DMS153 treated with DMSO at 0.1 percent for 48 hours (cell line): Measurements from ENCODE around the gene ERC2.

ENCODE experiments used
- DNase-seq: peaks from one replicate; lab custom pipeline; 2025; ENCODE audit not compliant: unreplicated experiment; lab: John Stamatoyannopoulos, UW

The ERC2 gene

DNA sequence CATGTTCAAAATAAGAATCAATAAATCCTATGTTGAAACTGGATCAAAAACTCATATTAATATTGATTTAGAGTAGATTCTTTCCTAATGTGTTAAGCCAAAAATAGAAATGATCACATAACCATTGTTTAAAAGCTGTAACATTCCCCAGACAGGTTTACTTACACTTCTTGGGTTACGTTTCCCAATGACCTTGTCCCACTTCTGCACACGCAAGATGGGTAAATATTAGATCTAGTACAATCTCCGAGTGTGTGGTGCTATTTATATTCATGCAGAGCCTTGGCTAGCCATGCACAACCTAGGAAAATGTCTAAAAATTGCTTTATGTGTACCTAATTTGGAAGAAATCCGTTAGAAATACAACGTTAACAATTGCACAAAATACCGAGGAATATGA, 39.6 kb downstream of the ERC2 start:
- no peak for DNase-seq

DNA sequence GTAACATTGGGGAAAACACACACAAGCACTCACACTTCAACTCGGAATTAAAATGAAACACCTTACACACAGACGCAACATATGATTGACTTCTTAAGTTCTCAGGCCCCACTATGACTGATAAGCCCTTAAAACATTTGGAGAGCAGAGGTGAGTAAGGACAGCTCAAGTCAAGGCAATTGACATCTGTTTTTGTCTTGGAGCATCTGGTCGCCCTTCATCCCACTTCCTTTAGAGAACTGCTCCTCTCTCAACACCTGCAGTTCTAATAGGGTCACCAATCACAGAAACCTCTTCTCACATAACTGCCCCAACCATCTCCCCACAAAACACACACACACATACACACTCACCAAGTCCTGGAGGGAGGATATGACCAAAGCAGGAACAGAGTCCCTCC, 43.4 kb downstream of the ERC2 start:
- no peak for DNase-seq

DNA sequence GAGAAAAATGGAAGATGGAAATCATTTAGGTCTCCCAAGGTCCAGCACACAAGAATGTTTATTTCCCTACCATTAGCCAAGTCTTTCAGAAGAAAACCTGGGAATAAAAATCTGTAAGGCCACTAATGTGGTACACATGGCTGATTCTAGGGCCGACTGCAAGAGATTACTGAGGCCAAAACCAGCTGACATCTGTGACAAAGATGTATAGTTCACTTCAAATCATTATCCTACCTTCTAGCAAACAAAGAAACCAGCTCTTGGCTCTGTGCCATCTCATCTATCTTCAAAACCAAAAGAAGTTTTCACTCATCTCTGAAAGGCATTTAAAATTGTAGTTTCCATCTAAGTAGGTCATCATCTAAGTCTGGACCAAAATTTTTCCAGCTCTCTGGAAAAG, 43.9 kb downstream of the ERC2 start:
- DNase-seq: no peak

DNA sequence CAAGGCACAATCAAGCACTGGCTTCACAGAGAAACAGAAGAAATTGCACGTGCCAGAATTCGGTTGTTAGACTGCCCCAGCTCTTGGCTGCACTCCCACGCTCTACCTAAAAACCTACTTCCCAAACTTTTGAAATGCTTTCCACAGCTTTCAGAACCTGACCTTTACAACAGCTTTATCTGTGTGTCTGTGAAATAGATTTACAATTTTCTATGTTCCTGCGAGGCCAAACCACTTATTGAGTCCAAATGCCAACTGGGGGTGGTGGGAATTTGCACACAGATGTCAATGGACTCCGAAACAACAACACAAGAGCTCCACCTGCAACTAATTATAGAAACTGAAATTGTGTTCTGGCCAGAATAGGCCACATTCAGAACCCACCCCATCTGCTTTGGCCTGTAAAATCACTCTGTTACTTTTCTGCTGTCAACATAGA, 44.6 kb downstream of the ERC2 start:
- DNase-seq: no peak

DNA sequence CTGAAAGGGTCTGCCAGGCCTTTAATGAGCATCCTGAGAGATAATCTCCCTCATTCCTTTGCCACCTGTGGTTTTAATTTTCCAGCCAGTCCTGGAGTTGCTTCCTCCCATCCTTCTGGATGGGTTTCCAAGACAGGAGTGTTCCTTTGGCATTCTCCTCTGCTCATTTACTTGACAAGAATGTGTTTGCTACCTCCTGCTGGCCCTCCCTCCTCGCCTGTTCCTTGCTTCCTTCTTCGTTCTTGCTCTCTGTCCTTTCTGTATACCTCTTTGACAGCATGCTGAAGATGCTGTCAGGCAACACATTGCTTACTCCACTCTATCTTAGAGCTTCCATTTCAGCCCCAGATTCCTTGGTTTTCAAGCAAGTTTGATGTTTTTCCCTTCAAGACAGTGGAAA, 46.0 kb downstream of the ERC2 start:
- DNase-seq: no peak

DNA sequence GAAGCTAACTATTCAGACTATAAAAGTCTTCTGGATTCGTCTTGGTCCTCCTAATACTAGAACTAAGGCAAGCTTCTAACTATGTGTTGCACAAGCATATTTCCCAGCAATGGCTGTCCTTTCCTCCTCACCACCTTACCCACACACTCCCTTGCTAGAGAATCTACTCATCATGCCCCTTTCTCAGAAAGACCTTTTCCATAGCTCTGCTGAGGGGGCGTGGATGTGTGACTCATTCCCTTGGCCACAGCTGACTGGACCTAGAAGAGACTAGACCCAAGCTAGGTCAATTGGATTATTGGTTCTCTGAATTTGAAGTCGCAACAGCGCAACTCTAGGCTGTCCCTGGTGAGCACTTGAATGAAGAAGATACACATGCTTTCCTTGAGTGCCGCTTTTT, 47.1 kb downstream of the ERC2 start:
- no peak for DNase-seq

DNA sequence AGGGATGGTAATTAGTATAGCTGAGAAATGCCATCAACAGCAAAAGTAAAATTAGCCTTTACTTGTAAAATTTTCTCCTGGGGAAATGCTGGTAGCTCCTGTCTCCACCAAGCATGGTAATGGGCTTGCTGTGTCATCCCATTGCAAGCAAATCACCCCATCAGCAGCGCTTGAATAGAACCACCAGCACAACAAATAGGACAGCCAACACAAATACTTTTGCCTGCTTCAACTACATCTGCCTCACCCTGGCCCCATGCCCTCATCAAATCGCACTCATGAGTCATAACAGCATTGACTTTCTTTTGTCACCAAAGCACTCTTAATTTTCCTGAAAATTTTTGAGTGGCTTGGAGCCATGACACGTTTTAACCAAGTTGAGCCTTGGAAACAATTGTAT, 52.6 kb downstream of the ERC2 start:
- DNase-seq: no peak

DNA sequence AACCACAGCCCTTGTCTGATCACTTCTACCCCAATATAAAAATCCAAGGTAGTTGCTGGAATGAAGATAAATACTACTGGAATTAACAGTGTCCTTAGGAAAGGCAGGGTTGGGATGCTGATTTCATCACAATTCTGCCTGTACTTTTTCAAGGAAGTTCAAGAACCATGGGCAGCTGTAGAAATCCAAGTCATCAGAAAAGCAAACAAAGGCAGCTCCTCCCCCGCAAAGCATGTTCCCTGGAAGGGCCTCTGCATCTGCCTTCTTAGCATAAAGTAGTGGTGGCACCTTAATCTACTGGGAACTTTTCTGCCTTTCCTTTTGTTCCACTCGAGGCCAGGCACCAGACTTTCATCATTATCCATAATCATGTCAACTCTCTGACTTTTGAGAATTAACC, 54.4 kb downstream of the ERC2 start:
- DNase-seq: no peak

DNA sequence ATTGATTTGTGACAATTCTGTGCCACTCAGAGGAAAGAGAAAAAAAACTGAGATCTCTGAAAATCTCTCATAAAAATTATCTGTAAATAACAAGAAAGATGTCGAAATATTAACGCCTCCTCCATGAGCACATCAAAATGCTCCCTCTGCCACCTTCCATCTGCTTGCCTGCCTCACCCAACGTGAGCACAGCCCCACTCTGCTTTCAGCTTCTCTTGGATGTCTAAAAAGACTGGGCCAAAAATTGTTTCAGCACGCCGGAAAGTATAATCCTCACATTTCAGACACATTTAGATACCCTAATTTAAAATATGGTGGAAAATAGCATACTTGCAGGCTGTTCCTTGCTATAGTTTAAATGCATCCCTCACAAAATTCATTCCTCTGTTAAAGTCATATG, 57.1 kb downstream of the ERC2 start:
- DNase-seq: no peak

DNA sequence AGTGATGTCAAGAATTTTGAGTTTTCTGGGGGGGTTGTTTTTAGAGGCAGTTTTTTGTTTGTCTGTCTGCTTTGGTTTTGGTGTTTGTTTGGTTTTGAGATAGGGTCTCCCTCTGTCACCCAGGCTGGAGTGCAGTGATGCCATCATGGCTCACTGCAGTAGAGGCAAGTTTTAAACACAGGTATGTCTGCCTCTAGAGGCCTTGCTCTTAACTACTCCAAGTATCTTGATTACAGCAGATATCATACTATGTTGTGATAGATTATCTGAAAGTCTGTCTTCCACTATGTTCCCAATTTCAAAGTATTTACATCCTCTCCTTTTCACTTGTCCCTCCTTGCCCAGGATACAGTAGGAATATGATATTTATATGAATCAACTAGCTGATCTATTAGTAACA, 57.7 kb downstream of the ERC2 start:
- DNase-seq: no peak

DNA sequence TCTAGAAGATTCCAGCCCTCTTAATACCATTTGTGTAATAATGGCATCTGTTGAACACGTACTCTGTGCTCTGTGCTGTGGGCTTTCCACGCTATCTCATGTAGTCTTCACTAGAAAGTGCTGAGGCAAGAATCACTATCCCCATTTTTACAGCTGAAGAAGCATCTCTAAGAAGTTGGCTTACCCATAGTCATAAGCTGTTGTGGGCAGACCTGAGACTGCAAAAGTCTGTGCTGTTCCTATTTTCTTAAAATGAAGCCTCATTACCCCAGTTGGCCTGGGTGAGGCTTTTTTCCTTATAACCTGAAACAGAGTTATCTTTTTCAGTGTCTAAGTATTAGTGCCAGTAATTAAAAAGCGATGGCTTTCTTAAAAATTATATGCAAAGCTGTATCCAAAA, 58.5 kb downstream of the ERC2 start:
- no peak for DNase-seq

DNA sequence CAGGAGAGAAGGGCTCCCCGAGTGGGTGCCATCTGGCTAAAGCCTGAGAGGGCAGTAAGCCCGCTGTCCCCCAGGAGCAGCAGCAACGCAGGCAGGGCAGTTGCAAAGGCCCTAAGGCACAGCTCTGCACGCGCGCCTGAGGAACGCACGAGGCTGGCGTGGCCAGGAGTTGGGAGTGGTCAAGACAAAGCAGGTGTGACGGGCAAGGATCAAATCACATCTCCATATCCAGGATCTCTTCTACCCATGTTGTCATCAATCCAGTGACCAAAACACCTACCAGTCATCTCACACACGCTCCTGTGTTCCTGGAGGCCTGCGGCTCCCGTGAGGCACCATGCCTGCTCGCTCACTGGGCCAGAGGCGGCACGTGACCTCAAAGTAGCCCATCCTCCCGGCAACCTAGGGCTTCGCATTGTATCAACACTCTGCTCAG, 59.5 kb downstream of the ERC2 start:
- no peak for DNase-seq

DNA sequence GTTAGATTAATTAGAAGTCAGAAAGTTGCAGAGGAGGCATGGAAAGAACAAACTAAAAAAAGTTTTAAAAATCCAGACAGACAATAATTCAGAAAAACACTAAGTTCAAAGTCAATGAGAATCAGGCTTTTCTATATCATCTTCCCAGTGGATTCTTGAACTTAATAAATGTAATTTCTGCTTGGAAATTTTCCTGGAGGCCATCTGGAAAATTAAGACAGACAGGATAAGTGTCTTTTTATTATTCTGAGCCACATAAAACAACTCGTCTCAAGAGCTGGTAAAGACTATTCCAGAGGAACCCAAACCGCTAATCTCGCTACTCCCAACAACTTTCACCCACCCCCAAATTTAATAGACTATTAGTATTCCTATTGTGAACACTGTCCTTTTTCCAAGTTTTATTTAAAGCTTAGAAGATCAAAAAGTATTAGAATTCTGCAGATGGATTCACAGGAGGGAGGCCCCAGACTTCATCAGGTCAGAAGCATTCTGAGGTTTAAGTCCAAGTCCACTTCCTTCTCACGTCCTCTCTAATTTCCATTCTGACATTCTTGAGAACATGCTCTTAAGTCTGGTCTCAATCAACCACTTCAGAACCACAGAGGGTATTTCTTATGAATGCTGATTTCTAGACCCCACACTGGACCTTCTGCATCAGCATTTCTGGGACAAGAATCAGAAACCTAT, 61.3 kb downstream of the ERC2 start:
- DNase-seq: no peak

DNA sequence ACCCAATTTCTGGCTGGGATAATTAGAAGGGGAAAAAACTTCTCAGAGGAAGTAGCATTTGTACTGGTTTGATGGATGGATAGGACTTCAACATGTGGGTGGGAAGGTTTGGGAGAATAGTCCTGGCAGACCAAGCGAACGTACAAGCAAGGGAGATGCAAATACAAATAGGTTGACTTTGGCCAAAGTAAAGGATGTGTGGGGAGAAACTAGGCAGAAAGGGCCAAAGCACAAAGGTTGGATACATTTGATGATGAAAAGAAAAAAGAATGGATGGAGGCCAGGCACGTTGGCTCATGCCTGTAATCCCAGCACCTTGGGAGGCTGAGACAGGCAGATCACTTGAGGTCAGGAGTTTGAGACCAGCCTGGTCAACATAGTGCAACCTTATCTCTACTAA, 63.4 kb downstream of the ERC2 start:
- DNase-seq: no peak

DNA sequence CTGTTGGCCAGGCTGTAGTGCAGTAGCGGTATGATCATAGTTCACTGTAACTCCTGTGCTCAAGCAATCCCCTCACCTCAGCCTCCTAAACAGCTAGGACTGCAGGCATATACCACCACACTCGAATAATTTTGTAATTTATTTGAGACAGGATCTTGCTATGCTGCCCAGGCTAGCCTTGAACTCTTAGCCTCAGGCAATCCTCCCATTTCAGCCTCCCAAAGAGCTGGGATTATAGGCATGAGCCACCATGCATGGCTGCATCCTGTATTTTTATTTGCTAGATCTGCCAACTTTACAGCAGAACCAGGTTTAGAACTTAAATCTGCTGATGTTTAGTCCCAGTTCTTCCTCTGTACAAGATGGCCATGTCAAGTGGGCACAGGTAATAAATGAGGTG, 69.6 kb downstream of the ERC2 start:
- DNase-seq: no peak

DNA sequence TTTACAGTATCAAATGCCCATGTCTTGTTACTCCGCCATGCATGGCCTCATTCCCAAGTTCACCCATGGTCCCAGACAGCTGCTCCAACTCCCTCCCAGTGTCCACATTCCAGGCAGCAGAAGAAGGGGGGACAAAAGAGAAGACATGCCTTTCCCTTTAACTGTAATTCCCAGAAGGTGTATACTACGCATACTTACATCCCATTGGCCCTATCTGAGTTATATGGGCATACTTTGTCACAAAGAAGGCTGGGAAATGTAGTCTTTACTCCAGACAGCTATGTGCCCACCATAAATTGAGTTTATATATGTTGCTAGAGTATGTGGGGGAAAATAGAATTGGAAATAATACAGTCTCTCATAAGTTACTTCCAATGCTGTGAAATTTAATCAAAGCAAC, 70.5 kb downstream of the ERC2 start:
- no peak for DNase-seq

DNA sequence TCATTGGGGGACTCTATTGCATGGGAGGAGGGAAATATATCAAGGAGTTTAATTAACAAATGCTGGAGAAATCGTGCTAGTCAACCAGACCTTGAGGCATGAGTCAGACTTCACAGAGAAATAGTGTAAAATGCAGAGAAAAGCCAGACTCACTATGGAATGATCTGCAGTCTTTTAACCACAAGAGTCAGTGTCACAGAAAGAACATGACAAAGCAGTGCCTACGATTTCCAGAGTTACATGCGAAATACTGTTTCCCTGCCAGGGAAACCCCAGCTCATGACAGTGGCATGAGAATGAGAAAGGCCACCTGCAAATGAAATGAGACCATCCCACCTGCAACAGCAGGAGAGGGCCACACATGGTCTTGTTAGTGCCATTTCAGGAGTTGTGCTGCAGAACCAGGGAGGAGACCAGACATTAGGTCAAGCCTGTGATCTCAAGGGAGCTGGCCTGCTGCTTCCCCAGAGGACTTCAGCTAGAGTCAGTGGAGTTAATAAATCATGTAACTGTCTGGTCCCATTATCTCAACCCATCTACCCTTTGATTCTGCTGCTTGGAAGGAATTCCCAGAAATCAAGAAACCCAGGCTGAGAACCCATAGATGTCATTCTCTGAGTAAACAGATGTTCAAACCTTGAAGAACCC, 79.0 kb downstream of the ERC2 start:
- DNase-seq: no peak

DNA sequence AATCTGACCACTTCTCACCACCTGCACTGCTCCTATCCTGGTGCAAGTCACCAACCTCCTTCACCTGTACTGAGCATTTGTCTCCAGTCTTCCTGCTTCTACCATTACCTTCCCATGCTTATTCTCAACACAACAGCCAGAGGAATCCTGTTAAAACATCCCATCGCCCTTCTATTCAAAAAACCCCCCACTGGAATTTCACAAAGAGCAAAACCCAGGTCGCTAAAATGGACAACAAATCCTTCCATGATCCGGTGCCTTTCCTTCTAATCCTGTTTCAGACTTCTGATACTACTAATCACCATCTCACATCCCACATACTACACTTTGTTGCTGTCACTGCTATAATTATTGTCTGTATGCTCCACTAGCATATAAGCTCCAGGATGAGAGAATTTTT, 85.2 kb downstream of the ERC2 start:
- no peak for DNase-seq

DNA sequence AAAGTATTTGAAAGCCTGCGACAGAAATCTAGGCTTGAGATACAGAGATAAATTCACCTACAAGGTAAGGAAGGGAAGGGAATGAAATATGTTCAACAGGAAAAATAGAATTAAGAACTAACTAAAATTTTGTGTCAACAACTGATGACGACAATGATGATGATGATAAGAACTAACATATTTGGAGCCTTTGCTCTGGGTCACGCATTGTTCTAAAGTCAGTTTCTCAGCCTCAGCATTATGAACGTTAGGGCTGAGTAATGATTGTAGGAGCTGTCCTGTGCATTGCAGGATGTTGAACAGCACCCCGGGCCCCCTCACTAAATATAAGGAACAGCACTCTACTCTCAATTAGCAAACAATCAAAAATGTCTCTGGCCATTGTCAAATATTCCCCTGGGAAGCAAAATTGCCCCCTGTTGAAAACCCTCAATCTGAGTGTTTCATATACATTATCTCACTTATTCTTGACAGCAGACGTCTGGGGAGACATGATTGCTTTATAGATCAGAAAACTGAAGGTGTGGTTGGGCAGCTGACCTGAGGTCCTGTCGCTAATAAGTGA, 88.5 kb downstream of the ERC2 start:
- no peak for DNase-seq

DNA sequence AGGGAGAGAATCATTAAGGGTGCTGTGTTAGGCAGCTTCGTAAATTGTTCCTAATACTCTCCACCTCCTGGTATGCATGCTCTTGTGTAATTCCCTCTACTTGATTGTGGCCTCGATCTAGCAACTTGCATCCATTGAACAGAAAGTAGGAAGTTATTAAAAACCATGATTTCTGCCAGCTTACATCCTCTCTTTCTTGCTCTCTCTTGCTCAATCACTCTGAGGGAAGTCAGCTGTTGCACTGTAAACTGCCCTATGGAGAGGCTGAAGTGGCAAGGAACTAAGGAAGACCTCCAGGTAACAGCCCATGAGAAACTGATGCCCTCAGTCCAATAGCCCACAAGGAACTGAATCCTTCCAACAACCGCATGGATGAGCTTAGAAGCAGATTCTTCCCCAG, 92.6 kb downstream of the ERC2 start:
- no peak for DNase-seq

DNA sequence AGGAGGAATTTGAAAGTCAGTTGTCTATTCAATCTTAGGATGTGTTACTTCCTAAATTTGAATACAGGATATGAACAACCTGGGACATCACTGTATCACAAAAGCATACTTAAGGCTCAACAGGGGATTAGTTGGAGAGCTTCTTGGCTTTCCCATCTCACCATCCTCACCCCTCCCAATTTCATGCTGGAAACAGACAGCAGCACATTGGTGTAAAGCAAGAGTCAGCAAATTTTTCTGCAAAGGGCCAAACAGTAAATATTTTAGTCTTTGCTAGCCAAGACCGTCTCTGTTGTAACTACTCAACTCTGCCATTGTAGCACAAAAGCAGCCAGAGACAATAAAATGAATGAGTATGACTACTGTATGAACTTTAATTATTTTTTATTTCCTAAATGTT, 94.9 kb downstream of the ERC2 start:
- no peak for DNase-seq

DNA sequence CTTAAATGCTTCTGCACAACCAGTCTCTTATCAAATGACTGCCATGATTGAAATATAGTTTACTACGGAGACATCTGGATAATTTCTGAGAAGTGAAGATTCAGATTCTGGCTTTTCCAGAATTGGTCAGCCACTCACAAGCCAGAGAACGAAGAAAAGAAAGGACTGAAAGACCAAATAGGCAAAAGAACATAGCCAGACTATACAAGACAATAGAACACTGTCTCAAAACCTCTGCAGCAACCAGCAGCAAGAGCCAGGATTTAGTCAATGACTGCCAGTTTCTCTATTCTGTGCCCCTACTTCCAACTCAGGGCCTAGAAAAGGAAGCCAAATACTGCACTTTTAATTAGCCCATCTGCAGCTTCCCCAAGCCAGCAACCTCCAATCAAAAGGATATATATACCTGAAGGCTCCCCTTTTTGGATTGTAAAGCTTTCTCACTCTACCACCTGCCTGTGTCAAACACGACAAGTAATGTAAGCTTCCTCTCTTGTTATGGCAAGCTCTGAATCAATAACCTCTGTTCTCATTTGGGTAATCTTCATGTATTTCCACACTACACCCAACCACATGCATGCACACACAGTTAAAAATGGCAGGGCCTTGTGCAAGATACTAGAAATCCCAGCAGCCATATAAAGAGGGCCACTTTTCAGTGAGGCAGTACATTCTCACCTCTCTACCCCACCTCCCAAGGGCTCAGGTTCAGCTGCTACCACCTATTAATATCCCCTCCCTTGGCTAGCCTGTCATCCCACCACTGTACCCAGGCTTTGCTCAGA, 97.1 kb downstream of the ERC2 start:
- no peak for DNase-seq
